HepG2 (cell line): ENCODE results near the gene MRNIP. TPM values are rescaled to one million over a fixed set of nuclear protein-coding genes. Genes with fewer than 3 reads are reported as not detected.

Experiments used
- ATAC-seq: fragments of 200-7000 bp; cut with Tn5 transposase; 3 replicates; pipeline ENCODE4 v1.9.1; 2020; ENCODE audit warnings: mild to moderate bottlenecking, moderate library complexity
- BruUV-seq: library from RNA; stranded (reverse); fragments of 400-500 nt; replicated peaks from 2 replicates; lab custom pipeline; 2021; lab: Mats Ljungman, UMichigan
- CTCF ChIA-PET: fragments of 300-600 bp; formaldehyde crosslinking; extraction: SDS; loops from one replicate; lab custom pipeline; 2021; ENCODE audit warnings: low total read pairs, inconsistent platforms, low intra/inter-chr PET ratio; lab: Yijun Ruan, JAX
- POLR2A ChIA-PET: fragments of 350-600 bp; sonication (Branson Sonifier 250); formaldehyde crosslinking; loops from one replicate; lab custom pipeline; 2020; ENCODE audit warnings: antibody characterized with exemption, inconsistent platforms; lab: Yijun Ruan, JAX
- DNase-seq: peaks from one replicate; pipeline ENCODE4 v3.0.0-alpha.2; 2015; ENCODE audit warnings: low spot score
- FAIRE-seq: peaks from 3 replicates; lab custom pipeline; 2011; peaks lifted over from hg19 to GRCh38; lab: Jason Lieb, UNC
- H2AFZ ChIP-seq: one replicate; pipeline ENCODE4 v1.6.1; 2011; ENCODE audit warnings: low read length, inconsistent platforms
- H3K27ac ChIP-seq: fragments of 300-600 bp; 3 replicates; pipeline ENCODE4 v1.8.0; 2011; ENCODE audit warnings: mixed run types, mild to moderate bottlenecking, mixed read lengths, low read length, inconsistent platforms; ENCODE audit not compliant: insufficient read depth; ENCODE audit errors: extremely low read length
- H3K27me3 ChIP-seq, 2 experiments: fragments of 200-600 bp in 1 of 2; 2 replicates in 1 of 2; 3 replicates in 1 of 2; pipeline versions ENCODE4 v1.6.0 to v1.8.0; 2011; ENCODE audit warnings: low read length in 2 of 2, mild to moderate bottlenecking in 2 of 2, moderate library complexity in 2 of 2, inconsistent platforms in 1 of 2; ENCODE audit not compliant: insufficient read depth in 2 of 2, control insufficient read depth in 1 of 2
- H3K36me3 ChIP-seq, 2 experiments: fragments of 200-600 bp in 1 of 2; replicated peaks in 1 of 2; 2 replicates in 1 of 2; 3 replicates in 1 of 2; pipeline versions ENCODE4 v1.5.1 to v1.8.0; 2011; ENCODE audit warnings: low read length in 2 of 2, inconsistent platforms in 1 of 2; ENCODE audit not compliant: insufficient read depth in 2 of 2, control insufficient read depth in 1 of 2
- H3K4me1 ChIP-seq: 2 replicates; pipeline ENCODE4 v1.5.1; 2012; ENCODE audit warnings: low read length, inconsistent platforms; ENCODE audit not compliant: insufficient read depth
- H3K4me2 ChIP-seq: 2 replicates; pipeline ENCODE4 v1.6.0; 2011; ENCODE audit warnings: low read depth, low read length, inconsistent platforms
- H3K4me3 ChIP-seq, 3 experiments: fragments of 200-600 bp in 1 of 3; sonication (generic), shearing (Covaris generic) in 1 of 3; replicated peaks in 1 of 3; 2 replicates each; pipeline ENCODE4 v1.5.1; 2011 to 2016; ENCODE audit warnings: low read length in 3 of 3, inconsistent platforms in 2 of 3, low read depth in 2 of 3, mild to moderate bottlenecking in 2 of 3, control low read depth in 1 of 3, mixed read lengths in 1 of 3; ENCODE audit not compliant: insufficient read depth in 1 of 3
- H3K79me2 ChIP-seq: one replicate; pipeline ENCODE4 v1.6.1; 2011; ENCODE audit warnings: low read length, inconsistent platforms; ENCODE audit not compliant: insufficient read depth
- H3K9ac ChIP-seq: 2 replicates; pipeline ENCODE4 v1.6.0; 2011; ENCODE audit warnings: mild to moderate bottlenecking, low read depth, low read length, inconsistent platforms; ENCODE audit not compliant: insufficient read depth
- H3K9me3 ChIP-seq: 2 replicates; pipeline ENCODE4 v1.5.1; 2012; ENCODE audit warnings: mild to moderate bottlenecking, low read length
- H4K20me1 ChIP-seq: 2 replicates; pipeline ENCODE4 v1.6.0; 2011; ENCODE audit warnings: inconsistent platforms, mild to moderate bottlenecking, low read length, moderate library complexity; ENCODE audit not compliant: insufficient read depth
- AGO2 ChIP-seq: fragments of 200-400 bp; formaldehyde crosslinking; optimal IDR thresholded peaks from 2 replicates; pipeline ENCODE3; 2017; ENCODE audit warnings: mild to moderate bottlenecking, low read depth, low read length, moderate library complexity
- IKZF4 ChIP-seq: sonication (generic); formaldehyde crosslinking; IDR thresholded peaks from 2 replicates; pipeline ENCODE4 v1.5.1; 2020; ENCODE audit warnings: borderline replicate concordance, mild to moderate bottlenecking, low read depth, missing genetic modification reagents; ENCODE audit errors: not compliant biosample characterization
- MAZ ChIP-seq, 2 experiments: sonication (generic) in 1 of 2; formaldehyde crosslinking in 1 of 2; IDR thresholded peaks; 2 replicates each; pipeline versions ENCODE4 v1.5.0 to v1.6.1; 2012 to 2020; ENCODE audit warnings: low read depth in 2 of 2, mild to moderate bottlenecking in 2 of 2, borderline replicate concordance in 1 of 2, improper control_type of control experiment in 1 of 2, low read length in 1 of 2, missing genetic modification reagents in 1 of 2, moderate library complexity in 1 of 2
- MIER2 ChIP-seq: IDR thresholded peaks from 2 replicates; pipeline ENCODE4 v1.6.1; 2016; ENCODE audit warnings: missing biosample characterization, missing genetic modification reagents
- NFYB ChIP-seq: sonication (generic); formaldehyde crosslinking; IDR thresholded peaks from 2 replicates; pipeline ENCODE4 v1.4.0; 2020; ENCODE audit warnings: missing genetic modification reagents
- NRL ChIP-seq: sonication (generic); formaldehyde crosslinking; IDR thresholded peaks from 2 replicates; pipeline ENCODE4 v1.5.0; 2020; ENCODE audit warnings: missing genetic modification reagents, mild to moderate bottlenecking, moderate library complexity, borderline replicate concordance
- PAWR ChIP-seq: sonication (generic); formaldehyde crosslinking; IDR thresholded peaks from 2 replicates; pipeline ENCODE4 v1.4.0; 2020; ENCODE audit warnings: missing genetic modification reagents, mild to moderate bottlenecking, borderline replicate concordance
- UBTF ChIP-seq: sonication (generic); formaldehyde crosslinking; IDR thresholded peaks from 2 replicates; pipeline ENCODE4 v1.4.0; 2020; ENCODE audit warnings: mild to moderate bottlenecking, missing genetic modification reagents
- ZNF570 ChIP-seq: sonication (generic); formaldehyde crosslinking; IDR thresholded peaks from 2 replicates; pipeline ENCODE4 v1.4.0; 2020; ENCODE audit warnings: mild to moderate bottlenecking, missing genetic modification reagents, borderline replicate concordance
- ZNF687 ChIP-seq: sonication (generic); formaldehyde crosslinking; IDR thresholded peaks from 2 replicates; pipeline ENCODE4 v1.5.1; 2020; ENCODE audit warnings: mild to moderate bottlenecking, missing genetic modification reagents, moderate library complexity
- ZNF747 ChIP-seq: sonication (generic); formaldehyde crosslinking; IDR thresholded peaks from 2 replicates; pipeline ENCODE4 v1.8.1; 2023; ENCODE audit warnings: missing genetic modification reagents, mild to moderate bottlenecking, borderline replicate concordance
- ZNF768 ChIP-seq: sonication (generic); formaldehyde crosslinking; IDR thresholded peaks from 2 replicates; pipeline ENCODE4 v1.4.0; 2020; ENCODE audit warnings: missing genetic modification reagents
- ZNF780A ChIP-seq: sonication (generic); formaldehyde crosslinking; IDR thresholded peaks from 2 replicates; pipeline ENCODE4 v1.8.0; 2022; ENCODE audit warnings: mild to moderate bottlenecking, missing genetic modification reagents, moderate library complexity
- ZNF879 ChIP-seq: sonication (generic); formaldehyde crosslinking; IDR thresholded peaks from 2 replicates; pipeline ENCODE4 v1.8.1; 2023; ENCODE audit warnings: missing genetic modification reagents
- WGBS: methylation state at CpG from one replicate; pipeline ENCODE4 v1.1.6; 2017; ENCODE audit warnings: low lambda C conversion rate; 5-methylcytosine and 5-hydroxymethylcytosine counted together
- in situ Hi-C: cut with HindIII; loops from 2 replicates; pipeline ENCODE4 v1.10.0; 2017; ENCODE audit warnings: low pct_unique_long_range_greater_than_20kb; ENCODE audit not compliant: extremely low pct_ligation_motif_present
- intact Hi-C: fragments of 100-400 bp; cut with micrococcal nuclease; formaldehyde crosslinking; loops from one replicate; pipeline ENCODE4 v1.10.0; 2022; ENCODE audit not compliant: unreplicated experiment
- polyA plus RNA-seq, 8 experiments: library from polyadenylated mRNA; depleted of rRNA in 3 of 8; stranded (reverse) in 7 of 8; unstranded in 1 of 8; fragments of >200 nt; fragmentation: Illumina TruSeq in 4 of 8; extraction: Trizol in 4 of 8; gene quantifications; 2 replicates each; pipeline versions ENCODE4 v1.2.1 to v1.2.3, GENCODE V29; 2011 to 2016; ENCODE audit warnings: low read depth in 4 of 8, missing spikeins in 1 of 8, mixed read lengths in 1 of 8; ENCODE audit not compliant: insufficient read depth in 1 of 8
- total RNA-seq, 5 experiments: library from RNA; depleted of rRNA; stranded (reverse); fragments of >200 nt; fragmentation: Illumina TruSeq; extraction: Trizol; gene quantifications; 2 replicates each; pipeline ENCODE4 v1.2.3, GENCODE V29; 2016; ENCODE audit warnings: low read depth in 1 of 5

MRNIP gene
- total and polyA plus RNA-seq, 2 of the 13 experiments (the other 11 are each of a cell fraction or from before 2014, with no cell fraction given): 15.5 to 34.1 TPM

GRCh38 chr5:179875741-179876609 lies 17.4 kb upstream of the MRNIP start (continued):
- TF ChIP-seq MAZ (IDR thresholded peaks at IDR 0.05; ENCODE audit: borderline replicate concordance, low read depth, low read length): no peak
- TF ChIP-seq MAZ (CRISPR knock-in tag; IDR thresholded peaks at IDR 0.05; ENCODE audit: low read depth): no peak
- no peak for TF ChIP-seq ZNF780A

GRCh38 chr5:179874536-179875292 lies 16.1 kb upstream of the MRNIP start:
- BruUV-seq: no TSS peak
- H3K79me2 ChIP-seq: no peaks in the 10 kb centered on the region
- no peak for DNase-seq
- WGBS: 100% methylated on average over 9 of the region's 28 CpGs
- intact Hi-C loops (no loop called here), in situ Hi-C loops (no loop called here)
- no peak overlapping the region for H3K4me3 ChIP-seq
- no peak overlapping the region for H3K9ac ChIP-seq
- no peak overlapping the region for H3K4me2 ChIP-seq
- POLR2A ChIA-PET: no interaction called here
- FAIRE-seq: no peak
- H3K9me3 ChIP-seq: no peaks in the 10 kb centered on the region
- H3K27ac ChIP-seq: no peak overlapping the region
- no peaks in the 10 kb centered on the region for H3K4me1 ChIP-seq
- CTCF ChIA-PET: no interaction called here
- H3K36me3 ChIP-seq: peaks cover 22 to 61% of the 10 kb centered on the region in 2 experiments; a peak in 4 of 5 replicates
- no peaks in the 10 kb centered on the region for H3K27me3 ChIP-seq
- H2AFZ ChIP-seq: no peak overlapping the region
- TF ChIP-seq MIER2 (no peak), ZNF768 (no peak), ZNF687 (CRISPR knock-in tag) (peak; percentile 19; the same call in 1 of the 2 replicates), ZNF747 (no peak), NFYB (CRISPR knock-in tag) (no peak), AGO2 (peak; percentile 49), UBTF (CRISPR knock-in tag) (no peak), ZNF570 (CRISPR knock-in tag) (no peak), ZNF879 (no peak), PAWR (CRISPR knock-in tag) (no peak), NRL (CRISPR knock-in tag) (no peak), IKZF4 (CRISPR knock-in tag) (no peak)
- H4K20me1 ChIP-seq: no peaks in the 10 kb centered on the region
- no peak for ATAC-seq
